Liver (tissue), 9 donors: ENCODE measurements around the gene IL32. TPM values are rescaled to one million over a fixed set of nuclear protein-coding genes. Genes with fewer than 3 reads are reported as not detected.
A peak's percentile ranks its signal among the peaks of the same experiment; 100 is the strongest.

Experiments
- DNase-seq: peaks from one replicate; pipeline ENCODE4 v3.0.0-alpha.2; 2017; ENCODE audit warnings: low spot score
- H3K27ac ChIP-seq, 2 donors: one replicate each; pipeline ENCODE4 v1.7.0; 2013; ENCODE audit warnings: inconsistent platforms in 2 of 2, low read length in 2 of 2, control low read depth in 1 of 2, low read depth in 1 of 2, mild to moderate bottlenecking in 1 of 2
- H3K27me3 ChIP-seq, 4 donors: one replicate each; pipeline versions ENCODE4 v1.6.1 to v1.7.0; 2013; ENCODE audit warnings: low read length in 3 of 4, inconsistent platforms in 1 of 4, mild to moderate bottlenecking in 1 of 4, moderate library complexity in 1 of 4; ENCODE audit not compliant: control insufficient read depth in 4 of 4, insufficient read depth in 4 of 4
- H3K36me3 ChIP-seq, 4 donors: one replicate each; pipeline versions ENCODE4 v1.6.1 to v1.7.0; 2013; ENCODE audit warnings: low read length in 3 of 4, mild to moderate bottlenecking in 3 of 4, low read depth in 1 of 4, moderate library complexity in 1 of 4; ENCODE audit not compliant: control insufficient read depth in 4 of 4, insufficient read depth in 3 of 4
- H3K4me1 ChIP-seq, 4 donors: one replicate each; pipeline versions ENCODE4 v1.6.1 to v1.7.0; 2013; ENCODE audit warnings: low read length in 3 of 4, mild to moderate bottlenecking in 3 of 4, moderate library complexity in 1 of 4; ENCODE audit not compliant: control insufficient read depth in 4 of 4, insufficient read depth in 4 of 4
- H3K4me3 ChIP-seq, 3 donors: one replicate each; pipeline versions ENCODE4 v1.6.1 to v1.7.0; 2013; ENCODE audit warnings: low read length in 3 of 3, control low read depth in 1 of 3, low read depth in 1 of 3, mild to moderate bottlenecking in 1 of 3
- H3K9ac ChIP-seq, 2 donors: one replicate each; pipeline ENCODE4 v1.7.0; 2013; ENCODE audit warnings: low read length in 2 of 2, mild to moderate bottlenecking in 2 of 2, moderate library complexity in 2 of 2, control low read depth in 1 of 2, low read depth in 1 of 2
- H3K9me3 ChIP-seq, 4 donors: one replicate each; pipeline versions ENCODE4 v1.6.1 to v1.7.0; 2013; ENCODE audit warnings: low read length in 3 of 4; ENCODE audit not compliant: control insufficient read depth in 4 of 4
- EGR1 ChIP-seq, 2 donors: IDR thresholded peaks; 2 replicates each; pipeline ENCODE4 v1.6.1; 2016 to 2018; ENCODE audit warnings: antibody characterized with exemption in 2 of 2, low read depth in 2 of 2
- FOXA1 ChIP-seq: IDR thresholded peaks from 2 replicates; pipeline ENCODE4 v1.6.1; 2016; ENCODE audit warnings: antibody characterized with exemption
- FOXA2 ChIP-seq: IDR thresholded peaks from 2 replicates; pipeline ENCODE4 v1.6.1; 2016; ENCODE audit warnings: antibody characterized with exemption
- GABPA ChIP-seq, 2 donors: IDR thresholded peaks in 1 of 2; conservative IDR thresholded peaks in 1 of 2; 2 replicates each; pipeline ENCODE4 v1.6.1; 2016; ENCODE audit warnings: antibody characterized with exemption in 2 of 2, mild to moderate bottlenecking in 1 of 2, moderate library complexity in 1 of 2
- HNF4A ChIP-seq, 2 donors: conservative IDR thresholded peaks; 2 replicates each; pipeline ENCODE4 v1.6.1; 2016; ENCODE audit warnings: antibody characterized with exemption in 2 of 2, mild to moderate bottlenecking in 2 of 2
- HNF4G ChIP-seq: IDR thresholded peaks from 2 replicates; pipeline ENCODE4 v1.6.1; 2016; ENCODE audit warnings: antibody characterized with exemption
- JUND ChIP-seq, 2 donors: IDR thresholded peaks; 2 replicates each; pipeline ENCODE4 v1.6.1; 2016; ENCODE audit warnings: antibody characterized with exemption in 2 of 2
- NR2F2 ChIP-seq: IDR thresholded peaks from 2 replicates; pipeline ENCODE4 v1.6.1; 2016; ENCODE audit warnings: antibody characterized with exemption
- RAD21 ChIP-seq, 2 donors: IDR thresholded peaks; 2 replicates each; pipeline ENCODE4 v1.6.1; 2016; ENCODE audit warnings: antibody characterized with exemption in 2 of 2, mild to moderate bottlenecking in 2 of 2
- RXRA ChIP-seq, 2 donors: IDR thresholded peaks; 2 replicates each; pipeline ENCODE4 v1.6.1; 2017 to 2018; ENCODE audit warnings: antibody characterized with exemption in 2 of 2, mild to moderate bottlenecking in 1 of 2
- SP1 ChIP-seq: IDR thresholded peaks from 2 replicates; pipeline ENCODE4 v1.6.1; 2018; ENCODE audit warnings: antibody characterized with exemption, mild to moderate bottlenecking
- TAF1 ChIP-seq: conservative IDR thresholded peaks from 2 replicates; pipeline ENCODE4 v1.6.1; 2016; ENCODE audit warnings: antibody characterized with exemption, mild to moderate bottlenecking
- YY1 ChIP-seq: IDR thresholded peaks from 2 replicates; pipeline ENCODE4 v1.6.1; 2016; ENCODE audit warnings: antibody characterized with exemption, mild to moderate bottlenecking
- WGBS: extraction: QIAGEN DNeasy Blood & Tissue Kit; methylation state at CpG from one replicate; pipeline ENCODE4 v1.1.7; 2013; 5-methylcytosine and 5-hydroxymethylcytosine counted together
- polyA plus RNA-seq, 2 donors: library from polyadenylated mRNA; stranded (reverse) in 1 of 2; unstranded in 1 of 2; fragments of 200-250 nt in 1 of 2; fragments of >200 nt in 1 of 2; fragmentation: Nextera tagmentation in 1 of 2; extraction: Ambion mirVana in 1 of 2; gene quantifications; one replicate each; pipeline versions ENCODE4 v1.2.1 to v1.2.3, GENCODE V29; 2013 to 2015
- total RNA-seq, 2 donors: library from RNA; depleted of rRNA; stranded (reverse); fragments of >200 nt; gene quantifications; one replicate each; pipeline ENCODE4 v1.2.3, GENCODE V29; 2014
- TF ChIP-seq, protein P1 (sequence below): IDR thresholded peaks from 2 replicates; pipeline ENCODE4 v1.6.1; 2016; ENCODE audit warnings: antibody characterized with exemption
- TF ChIP-seq, protein P2 (sequence below): IDR thresholded peaks from 2 replicates; pipeline ENCODE4 v1.6.1; 2016; ENCODE audit warnings: antibody characterized with exemption
- TF ChIP-seq, protein P3 (sequence below): fragments of 150-350 bp; IDR thresholded peaks from 2 replicates; pipeline ENCODE4 v1.5.1; 2017; ENCODE audit warnings: improper control_type of control experiment, low read depth, low read length; ENCODE audit not compliant: missing input control
- TF ChIP-seq, protein P4 (sequence below): IDR thresholded peaks from 2 replicates; pipeline ENCODE4 v1.6.1; 2016; ENCODE audit warnings: antibody characterized with exemption, mild to moderate bottlenecking
- TF ChIP-seq, protein P5 (sequence below): IDR thresholded peaks from 2 replicates; pipeline ENCODE4 v1.6.1; 2016; ENCODE audit warnings: antibody characterized with exemption
- donor health status: healthy.
- donor health status: healthy.
- donor health status: healthy.
- donor health status: healthy.
- donor health status: healthy.

Gene IL32
- total and polyA plus RNA-seq, 4 donors = 8.6 to 328 (median 196) TPM

DNA sequence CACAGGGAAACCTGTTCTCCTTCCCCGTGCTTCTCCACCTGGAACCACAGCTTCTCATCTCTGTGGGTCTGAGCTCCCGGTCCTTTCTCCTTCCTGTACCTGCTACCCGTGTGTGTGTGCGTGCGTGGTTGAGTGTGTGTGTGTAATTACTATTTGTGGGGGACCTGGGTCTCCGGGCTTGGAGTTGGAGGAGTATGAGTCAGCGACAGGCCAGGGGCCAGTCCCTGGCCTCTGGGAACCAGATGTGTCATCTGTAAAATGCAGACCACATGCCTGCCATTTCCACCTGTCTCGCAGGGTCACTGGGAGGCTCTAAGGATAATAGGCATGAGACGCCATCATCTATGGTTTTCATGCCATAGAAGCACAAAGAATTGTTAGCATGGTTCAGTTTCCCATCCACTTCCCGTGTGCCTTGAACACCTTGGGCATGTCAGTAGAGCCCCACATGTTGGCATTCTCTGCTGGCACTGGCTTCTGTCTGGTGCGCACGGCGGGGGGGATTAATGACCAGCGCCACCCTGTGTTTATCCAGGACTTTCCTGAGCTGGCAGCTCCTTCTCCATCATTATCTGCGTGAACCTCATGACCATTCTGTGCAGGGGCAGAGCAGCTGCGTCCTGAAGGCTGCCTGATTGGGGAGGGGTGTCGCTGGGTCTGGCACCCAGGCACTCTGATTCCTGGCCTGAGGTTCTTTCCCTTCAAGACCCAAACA lies 48.5 kb downstream of the IL32 start:
- no peaks in the 10 kb centered on the region for H3K27me3 ChIP-seq
- WGBS = 81% methylated on average over 17 of the region's 17 CpGs
- peaks cover 0 to 15% (median 3%) of the 10 kb centered on the region in 4 donors for H3K36me3 ChIP-seq
- H3K9ac ChIP-seq = no peak overlapping the region
- peak overlapping the region in 2 of 3 donors; percentile 69 to 85 for H3K4me3 ChIP-seq
- no peak for DNase-seq
- H3K9me3 ChIP-seq = no peaks in the 10 kb centered on the region
- no peak for TF ChIP-seq FOXA1
- no peak for TF ChIP-seq RXRA (IDR thresholded peaks at IDR 0.05)
- no peak for TF ChIP-seq FOXA2
- TF ChIP-seq, protein P1, sequence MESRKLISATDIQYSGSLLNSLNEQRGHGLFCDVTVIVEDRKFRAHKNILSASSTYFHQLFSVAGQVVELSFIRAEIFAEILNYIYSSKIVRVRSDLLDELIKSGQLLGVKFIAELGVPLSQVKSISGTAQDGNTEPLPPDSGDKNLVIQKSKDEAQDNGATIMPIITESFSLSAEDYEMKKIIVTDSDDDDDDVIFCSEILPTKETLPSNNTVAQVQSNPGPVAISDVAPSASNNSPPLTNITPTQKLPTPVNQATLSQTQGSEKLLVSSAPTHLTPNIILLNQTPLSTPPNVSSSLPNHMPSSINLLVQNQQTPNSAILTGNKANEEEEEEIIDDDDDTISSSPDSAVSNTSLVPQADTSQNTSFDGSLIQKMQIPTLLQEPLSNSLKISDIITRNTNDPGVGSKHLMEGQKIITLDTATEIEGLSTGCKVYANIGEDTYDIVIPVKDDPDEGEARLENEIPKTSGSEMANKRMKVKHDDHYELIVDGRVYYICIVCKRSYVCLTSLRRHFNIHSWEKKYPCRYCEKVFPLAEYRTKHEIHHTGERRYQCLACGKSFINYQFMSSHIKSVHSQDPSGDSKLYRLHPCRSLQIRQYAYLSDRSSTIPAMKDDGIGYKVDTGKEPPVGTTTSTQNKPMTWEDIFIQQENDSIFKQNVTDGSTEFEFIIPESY = no peak
- TF ChIP-seq RAD21 (IDR thresholded peaks at IDR 0.05) = no peak
- TF ChIP-seq EGR1 (IDR thresholded peaks at IDR 0.05; ENCODE audit: low read depth in 2 of 2) = no peak
- TF ChIP-seq YY1 = no peak
- no peak for TF ChIP-seq HNF4A (conservative IDR thresholded peaks at IDR 0.05)
- TF ChIP-seq SP1 = no peak
- no peak for TF ChIP-seq GABPA (IDR thresholded peaks at IDR 0.05 in 1 of 2, conservative IDR thresholded peaks at IDR 0.05 in 1 of 2)
- TF ChIP-seq, protein P2, sequence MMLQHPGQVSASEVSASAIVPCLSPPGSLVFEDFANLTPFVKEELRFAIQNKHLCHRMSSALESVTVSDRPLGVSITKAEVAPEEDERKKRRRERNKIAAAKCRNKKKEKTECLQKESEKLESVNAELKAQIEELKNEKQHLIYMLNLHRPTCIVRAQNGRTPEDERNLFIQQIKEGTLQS = no peak
- no peak for TF ChIP-seq NR2F2
- TF ChIP-seq, protein P3, sequence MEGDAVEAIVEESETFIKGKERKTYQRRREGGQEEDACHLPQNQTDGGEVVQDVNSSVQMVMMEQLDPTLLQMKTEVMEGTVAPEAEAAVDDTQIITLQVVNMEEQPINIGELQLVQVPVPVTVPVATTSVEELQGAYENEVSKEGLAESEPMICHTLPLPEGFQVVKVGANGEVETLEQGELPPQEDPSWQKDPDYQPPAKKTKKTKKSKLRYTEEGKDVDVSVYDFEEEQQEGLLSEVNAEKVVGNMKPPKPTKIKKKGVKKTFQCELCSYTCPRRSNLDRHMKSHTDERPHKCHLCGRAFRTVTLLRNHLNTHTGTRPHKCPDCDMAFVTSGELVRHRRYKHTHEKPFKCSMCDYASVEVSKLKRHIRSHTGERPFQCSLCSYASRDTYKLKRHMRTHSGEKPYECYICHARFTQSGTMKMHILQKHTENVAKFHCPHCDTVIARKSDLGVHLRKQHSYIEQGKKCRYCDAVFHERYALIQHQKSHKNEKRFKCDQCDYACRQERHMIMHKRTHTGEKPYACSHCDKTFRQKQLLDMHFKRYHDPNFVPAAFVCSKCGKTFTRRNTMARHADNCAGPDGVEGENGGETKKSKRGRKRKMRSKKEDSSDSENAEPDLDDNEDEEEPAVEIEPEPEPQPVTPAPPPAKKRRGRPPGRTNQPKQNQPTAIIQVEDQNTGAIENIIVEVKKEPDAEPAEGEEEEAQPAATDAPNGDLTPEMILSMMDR = no peak
- TF ChIP-seq JUND (IDR thresholded peaks at IDR 0.05) = no peak
- TF ChIP-seq, protein P4, sequence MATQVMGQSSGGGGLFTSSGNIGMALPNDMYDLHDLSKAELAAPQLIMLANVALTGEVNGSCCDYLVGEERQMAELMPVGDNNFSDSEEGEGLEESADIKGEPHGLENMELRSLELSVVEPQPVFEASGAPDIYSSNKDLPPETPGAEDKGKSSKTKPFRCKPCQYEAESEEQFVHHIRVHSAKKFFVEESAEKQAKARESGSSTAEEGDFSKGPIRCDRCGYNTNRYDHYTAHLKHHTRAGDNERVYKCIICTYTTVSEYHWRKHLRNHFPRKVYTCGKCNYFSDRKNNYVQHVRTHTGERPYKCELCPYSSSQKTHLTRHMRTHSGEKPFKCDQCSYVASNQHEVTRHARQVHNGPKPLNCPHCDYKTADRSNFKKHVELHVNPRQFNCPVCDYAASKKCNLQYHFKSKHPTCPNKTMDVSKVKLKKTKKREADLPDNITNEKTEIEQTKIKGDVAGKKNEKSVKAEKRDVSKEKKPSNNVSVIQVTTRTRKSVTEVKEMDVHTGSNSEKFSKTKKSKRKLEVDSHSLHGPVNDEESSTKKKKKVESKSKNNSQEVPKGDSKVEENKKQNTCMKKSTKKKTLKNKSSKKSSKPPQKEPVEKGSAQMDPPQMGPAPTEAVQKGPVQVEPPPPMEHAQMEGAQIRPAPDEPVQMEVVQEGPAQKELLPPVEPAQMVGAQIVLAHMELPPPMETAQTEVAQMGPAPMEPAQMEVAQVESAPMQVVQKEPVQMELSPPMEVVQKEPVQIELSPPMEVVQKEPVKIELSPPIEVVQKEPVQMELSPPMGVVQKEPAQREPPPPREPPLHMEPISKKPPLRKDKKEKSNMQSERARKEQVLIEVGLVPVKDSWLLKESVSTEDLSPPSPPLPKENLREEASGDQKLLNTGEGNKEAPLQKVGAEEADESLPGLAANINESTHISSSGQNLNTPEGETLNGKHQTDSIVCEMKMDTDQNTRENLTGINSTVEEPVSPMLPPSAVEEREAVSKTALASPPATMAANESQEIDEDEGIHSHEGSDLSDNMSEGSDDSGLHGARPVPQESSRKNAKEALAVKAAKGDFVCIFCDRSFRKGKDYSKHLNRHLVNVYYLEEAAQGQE = no peak
- TF ChIP-seq TAF1 = no peak
- TF ChIP-seq, protein P5, sequence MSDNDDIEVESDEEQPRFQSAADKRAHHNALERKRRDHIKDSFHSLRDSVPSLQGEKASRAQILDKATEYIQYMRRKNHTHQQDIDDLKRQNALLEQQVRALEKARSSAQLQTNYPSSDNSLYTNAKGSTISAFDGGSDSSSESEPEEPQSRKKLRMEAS = no peak
- no peak for TF ChIP-seq HNF4G
- H3K4me1 ChIP-seq = peaks cover 0 to 26% (median 18%) of the 10 kb centered on the region in 4 donors
- H3K27ac ChIP-seq = no peak overlapping the region
